Measurements from ENCODE around the gene FRMD7. TPM values are rescaled to one million over a fixed set of nuclear protein-coding genes. Genes with fewer than 3 reads are reported as not detected.

FRMD7 gene
- polyA plus RNA-seq, 1 donor: 0.06 TPM

- DNase-seq: no peak
Measured at GRCh38 chrX:132031867-132032266, 96.0 kb downstream of the FRMD7 start.

DNA sequence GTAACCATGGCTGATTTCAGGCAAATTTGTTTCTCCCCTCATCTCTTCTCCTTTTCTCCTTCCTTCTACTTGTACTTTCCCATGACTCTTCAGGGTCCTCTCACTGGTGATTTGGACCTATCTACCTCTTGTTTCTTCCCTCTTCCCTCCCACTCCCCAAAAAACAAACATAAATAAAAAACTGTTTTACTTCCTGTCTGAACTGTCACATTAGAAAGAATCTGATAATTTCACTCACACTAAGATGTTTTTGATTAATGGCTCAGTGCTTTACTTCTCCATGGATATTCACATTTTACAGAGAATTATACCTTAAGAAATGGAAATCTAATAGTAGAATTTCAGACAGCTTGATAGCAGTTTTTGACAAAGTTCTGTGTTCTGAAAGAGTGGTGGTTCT, 97.6 kb downstream of the FRMD7 start:
- no peak for DNase-seq

Other genes starting within 250 kb of the FRMD7 start
- gene STK26, start 104.7 kb downstream of the FRMD7 start, polyA plus RNA-seq (ENCODE audit: insufficient read length): 50.1 TPM
- 59.4 TPM for gene RAP2C, start 91.4 kb upstream of the FRMD7 start, polyA plus RNA-seq (ENCODE audit: insufficient read length)